Neural progenitor cell (in vitro differentiated cells): ENCODE measurements around the gene RIC3. TPM values are rescaled to one million over a fixed set of nuclear protein-coding genes. Genes with fewer than 3 reads are reported as not detected.

Source experiments
- DNase-seq: peaks from one replicate; pipeline ENCODE4 v3.0.0-alpha.2; 2016; ENCODE audit warnings: low spot score
- H2AFZ ChIP-seq: fragments of 200-600 bp; sonication (generic); replicated peaks from 2 replicates; pipeline ENCODE4 v1.6.1; 2016; ENCODE audit warnings: antibody characterized with exemption
- H3F3A ChIP-seq: fragments of 200-600 bp; sonication (generic); 2 replicates; pipeline ENCODE4 v1.6.1; 2016; ENCODE audit warnings: antibody characterized with exemption, low read depth
- H3K27ac ChIP-seq: fragments of 200-600 bp; sonication (generic); 2 replicates; pipeline ENCODE4 v1.5.1; 2016; ENCODE audit warnings: mild to moderate bottlenecking
- H3K27me3 ChIP-seq: fragments of 200-600 bp; sonication (generic); 2 replicates; pipeline ENCODE4 v1.6.1; 2016; ENCODE audit warnings: mild to moderate bottlenecking, moderate library complexity
- H3K36me3 ChIP-seq: fragments of 200-600 bp; sonication (generic); 2 replicates; pipeline ENCODE4 v1.5.1; 2016
- H3K4me1 ChIP-seq: fragments of 200-600 bp; sonication (generic); 2 replicates; pipeline ENCODE4 v1.6.1; 2016; ENCODE audit warnings: mixed run types
- H3K4me2 ChIP-seq: fragments of 200-600 bp; sonication (generic); 2 replicates; pipeline ENCODE4 v1.6.1; 2016
- H3K4me3 ChIP-seq: fragments of 200-600 bp; sonication (generic); 2 replicates; pipeline ENCODE4 v1.5.1; 2016
- H3K79me2 ChIP-seq: fragments of 200-600 bp; sonication (generic); 2 replicates; pipeline ENCODE4 v1.6.1; 2016; ENCODE audit warnings: low read depth
- H3K9ac ChIP-seq: fragments of 200-600 bp; sonication (generic); 2 replicates; pipeline ENCODE4 v1.6.1; 2016
- H3K9me3 ChIP-seq: fragments of 200-600 bp; sonication (generic); 2 replicates; pipeline ENCODE4 v1.5.1; 2016; ENCODE audit warnings: low read depth
- H4K20me1 ChIP-seq: fragments of 200-600 bp; sonication (generic); 2 replicates; pipeline ENCODE4 v1.6.1; 2016; ENCODE audit warnings: low read depth
- H3K27ac Mint-ChIP-seq: 3 replicates; pipeline ENCODE4 v1.8.0; 2021; ENCODE audit warnings: mixed read lengths
- H3K27me3 Mint-ChIP-seq: 2 replicates; pipeline ENCODE4 v1.8.0; 2022; ENCODE audit warnings: low read depth, mild to moderate bottlenecking, inconsistent platforms, moderate library complexity, mixed read lengths; ENCODE audit not compliant: insufficient read depth
- H3K36me3 Mint-ChIP-seq: 3 replicates; pipeline ENCODE4 v1.8.0; 2021; ENCODE audit warnings: mixed read lengths
- H3K4me1 Mint-ChIP-seq: 3 replicates; pipeline ENCODE4 v1.8.0; 2021; ENCODE audit warnings: mixed read lengths
- H3K4me3 Mint-ChIP-seq: 3 replicates; pipeline ENCODE4 v1.8.0; 2021; ENCODE audit warnings: mild to moderate bottlenecking, moderate library complexity, mixed read lengths
- H3K9me3 Mint-ChIP-seq: 3 replicates; pipeline ENCODE4 v1.8.0; 2020; ENCODE audit warnings: mixed read lengths
- CTCF ChIP-seq: fragments of 200-600 bp; sonication (generic); IDR thresholded peaks from 2 replicates; pipeline ENCODE4 v1.5.1; 2017; ENCODE audit warnings: antibody characterized with exemption, mild to moderate bottlenecking
- EZH2 ChIP-seq: fragments of 200-600 bp; sonication (generic); IDR thresholded peaks from 2 replicates; pipeline ENCODE4 v1.6.1; 2017; ENCODE audit warnings: antibody characterized with exemption, mild to moderate bottlenecking, moderate library complexity
- EZH2phosphoT487 ChIP-seq: fragments of 200-600 bp; sonication (generic); IDR thresholded peaks from 2 replicates; pipeline ENCODE4 v1.6.1; 2017; ENCODE audit warnings: antibody characterized with exemption
- total RNA-seq: library from RNA; depleted of rRNA; stranded (reverse); fragments of >200 nt; gene quantifications from 2 replicates; pipeline ENCODE4 v1.2.3, GENCODE V29; 2015; ENCODE audit warnings: low replicate concordance

The RIC3 gene
- total RNA-seq, 1 donor from 2014 or later: 33.7 TPM

DNA sequence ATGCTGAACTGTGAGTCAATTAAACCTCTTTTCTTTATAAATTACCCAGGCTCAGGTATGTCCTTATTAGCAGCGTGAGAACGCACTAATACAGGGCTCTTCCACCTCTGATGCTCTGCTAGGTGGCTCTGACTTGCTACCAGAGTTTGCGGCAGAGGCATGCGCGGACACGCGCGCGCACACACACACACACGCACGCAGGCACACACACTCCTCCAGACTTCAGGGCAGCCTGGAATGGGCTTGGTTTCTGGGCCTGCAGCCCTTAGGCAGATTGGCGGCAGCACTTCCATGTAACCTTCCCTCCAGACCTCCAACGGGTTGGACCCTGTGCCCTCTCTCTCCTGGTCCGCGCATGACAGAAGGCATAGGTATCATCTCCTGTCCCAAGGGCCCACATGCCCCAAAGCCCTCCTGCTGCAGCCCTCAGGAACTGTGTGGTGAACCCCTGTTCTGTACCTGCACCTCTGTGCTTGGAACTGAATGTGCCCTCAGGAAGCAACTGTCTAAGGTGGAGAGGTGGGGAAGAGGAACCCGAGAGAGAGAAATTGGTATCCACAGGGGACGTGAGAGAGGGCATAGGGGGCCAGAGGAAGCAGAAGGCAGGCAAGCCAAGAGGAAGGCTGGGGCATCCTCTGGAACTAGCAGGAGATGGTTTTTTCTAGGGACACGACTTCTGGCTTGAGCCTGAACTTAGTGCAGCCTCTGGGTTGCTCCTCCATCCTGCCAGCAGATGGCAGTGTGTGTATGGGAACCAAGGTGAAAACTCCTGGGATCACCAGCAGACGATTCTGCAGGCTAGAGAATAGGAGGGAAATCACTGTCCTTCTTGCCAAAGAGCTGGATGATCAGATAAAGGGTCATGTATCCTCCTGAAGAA, 23.4 kb upstream of the RIC3 start:
- Histone ChIP-seq H3K36me3 (no peaks in the 10 kb centered on the region), H3K4me1 (peaks cover 5% of the 10 kb centered on the region), H3K27ac (no peak overlapping the region), H2AFZ (no peak overlapping the region), H3K27me3 (peaks cover 13% of the 10 kb centered on the region), H3K9ac (no peak overlapping the region), H3K4me2 (no peak overlapping the region), H3K9me3 (no peaks in the 10 kb centered on the region), H3K4me3 (no peak overlapping the region), H3F3A (no peaks in the 10 kb centered on the region), H3K79me2 (no peaks in the 10 kb centered on the region), H4K20me1 (no peaks in the 10 kb centered on the region)
- H3K27ac Mint-ChIP-seq: no peak overlapping the region
- peaks cover 4% of the 10 kb centered on the region for H3K27me3 Mint-ChIP-seq
- H3K36me3 Mint-ChIP-seq: no peaks in the 10 kb centered on the region
- TF ChIP-seq CTCF: peak; percentile 90
- no peak for TF ChIP-seq EZH2phosphoT487
- no peak overlapping the region for H3K4me3 Mint-ChIP-seq
- H3K4me1 Mint-ChIP-seq: no peaks in the 10 kb centered on the region
- no peaks in the 10 kb centered on the region for H3K9me3 Mint-ChIP-seq
- DNase-seq: peak; percentile 89

GRCh38 chr11:8190431-8190830, 21.6 kb upstream of the RIC3 start:
- Histone ChIP-seq H3K79me2 (no peaks in the 10 kb centered on the region), H3K4me1 (peaks cover 5% of the 10 kb centered on the region), H3K36me3 (no peaks in the 10 kb centered on the region), H3K9me3 (no peaks in the 10 kb centered on the region), H4K20me1 (no peaks in the 10 kb centered on the region), H3K4me3 (no peak overlapping the region), H3F3A (no peaks in the 10 kb centered on the region), H2AFZ (no peak overlapping the region), H3K9ac (no peak overlapping the region), H3K27me3 (no peaks in the 10 kb centered on the region), H3K4me2 (no peak overlapping the region), H3K27ac (no peak overlapping the region)
- Mint-ChIP-seq H3K27ac (no peak overlapping the region), H3K4me3 (no peak overlapping the region), H3K36me3 (no peaks in the 10 kb centered on the region), H3K27me3 (peaks cover 3% of the 10 kb centered on the region), H3K4me1 (no peaks in the 10 kb centered on the region), H3K9me3 (peaks cover 2% of the 10 kb centered on the region)
- TF ChIP-seq EZH2 (no peak), CTCF (no peak), EZH2phosphoT487 (no peak)
- no peak for DNase-seq

- TF ChIP-seq EZH2phosphoT487: no peak
- no peak for TF ChIP-seq CTCF
- TF ChIP-seq EZH2: no peak
- Histone ChIP-seq H3K9ac (no peak overlapping the region), H3K4me3 (no peak overlapping the region), H3K4me1 (no peaks in the 10 kb centered on the region), H3F3A (no peaks in the 10 kb centered on the region), H3K4me2 (no peak overlapping the region), H2AFZ (no peak overlapping the region), H3K9me3 (peaks cover 4% of the 10 kb centered on the region), H3K36me3 (no peaks in the 10 kb centered on the region), H3K27me3 (no peaks in the 10 kb centered on the region), H3K27ac (no peak overlapping the region), H3K79me2 (no peaks in the 10 kb centered on the region), H4K20me1 (no peaks in the 10 kb centered on the region)
- Mint-ChIP-seq H3K27ac (no peak overlapping the region), H3K9me3 (peaks cover 7% of the 10 kb centered on the region), H3K27me3 (no peaks in the 10 kb centered on the region), H3K4me3 (no peak overlapping the region), H3K4me1 (no peaks in the 10 kb centered on the region), H3K36me3 (no peaks in the 10 kb centered on the region)
- DNase-seq: no peak
These were observed 17.6 kb upstream of the RIC3 start for GRCh38 chr11:8186429-8186828.
